Naive thymus-derived CD8-positive, alpha-beta T cell (primary cell): ENCODE measurements around the gene SOX5. TPM values are rescaled to one million over a fixed set of nuclear protein-coding genes. Genes with fewer than 3 reads are reported as not detected.

Source experiments
- ATAC-seq, 2 donors: fragments of 150-1000 bp; cut with Tn5 transposase in 1 of 2; sonication (Bioruptor Pico), chemical (Tn5 transposase) in 1 of 2; 1 replicate in 1 of 2; 2 replicates in 1 of 2; pipeline ENCODE4 v1.10.0; 2021; ENCODE audit warnings: mild to moderate bottlenecking in 2 of 2, moderate library complexity in 2 of 2
- POLR2A ChIA-PET: fragments of 350-600 bp; sonication (Branson Sonifier 250); formaldehyde crosslinking; loops from one replicate; lab custom pipeline; 2021; ENCODE audit warnings: antibody characterized with exemption; lab: Charles Lee
- DNase-seq, 10 donors: peaks; one replicate each; pipeline versions ENCODE4 v3.0.0 to v3.0.0-alpha.2; 2020 to 2022
- H3K27ac Mint-ChIP-seq, 10 donors: one replicate each; pipeline ENCODE4 v1.8.0; 2020 to 2022; ENCODE audit warnings: mild to moderate bottlenecking in 10 of 10, mixed read lengths in 10 of 10, moderate library complexity in 4 of 10, inconsistent platforms in 1 of 10
- H3K27me3 Mint-ChIP-seq, 5 donors: one replicate each; pipeline ENCODE4 v1.8.0; 2021 to 2022; ENCODE audit warnings: mixed read lengths in 5 of 5
- H3K36me3 Mint-ChIP-seq, 3 donors: one replicate each; pipeline ENCODE4 v1.8.0; 2020 to 2022; ENCODE audit warnings: mixed read lengths in 3 of 3, mild to moderate bottlenecking in 2 of 3, inconsistent platforms in 1 of 3
- H3K4me1 Mint-ChIP-seq, 4 donors: one replicate each; pipeline ENCODE4 v1.8.0; 2021 to 2022; ENCODE audit warnings: mixed read lengths in 4 of 4
- H3K4me3 Mint-ChIP-seq, 10 donors: one replicate each; pipeline ENCODE4 v1.8.0; 2020 to 2022; ENCODE audit warnings: mild to moderate bottlenecking in 10 of 10, mixed read lengths in 10 of 10, moderate library complexity in 6 of 10, inconsistent platforms in 1 of 10
- H3K9me3 Mint-ChIP-seq, 9 donors: one replicate each; pipeline ENCODE4 v1.8.0; 2020 to 2022; ENCODE audit warnings: mixed read lengths in 9 of 9, mild to moderate bottlenecking in 3 of 9, inconsistent platforms in 1 of 9, moderate library complexity in 1 of 9
- polyA plus RNA-seq, 3 donors: library from polyadenylated mRNA; unstranded; fragments of 300-500 nt; fragmentation: Illumina TruSeq; gene quantifications; one replicate each; pipeline ENCODE4 v1.2.3, GENCODE V29; 2021
- total RNA-seq, 8 experiments: library from RNA in 2 of 8; stranded (reverse) in 2 of 8; gene quantifications; one replicate each; pipeline ENCODE4 v1.2.3 and lab custom pipeline; 2021 to 2026

The SOX5 gene
- total and polyA plus RNA-seq, 5 experiments from 2014 or later: not detected

DNA sequence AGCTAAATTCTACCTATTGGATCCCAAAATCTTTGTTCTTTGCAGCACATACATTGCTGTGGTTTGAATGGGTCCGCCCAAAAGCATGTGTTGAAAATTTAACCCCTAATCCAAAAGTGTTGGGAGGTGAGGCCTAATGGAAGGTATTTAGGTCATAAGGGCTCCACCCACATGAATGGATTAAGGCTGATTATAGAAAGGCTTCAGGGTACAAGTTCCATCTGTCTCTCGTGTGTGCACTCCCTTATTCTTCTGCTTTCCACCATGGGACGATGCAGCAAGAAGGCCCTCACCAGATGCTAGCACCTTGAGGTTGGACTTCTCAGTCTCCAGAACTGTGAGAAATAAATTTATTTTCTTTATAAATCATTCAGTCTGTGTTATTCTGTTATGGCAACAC, 190.9 kb downstream of the SOX5 start:
- Mint-ChIP-seq H3K36me3 (no peaks in the 10 kb centered on the region), H3K4me3 (no peak overlapping the region), H3K27me3 (no peaks in the 10 kb centered on the region), H3K9me3 (peaks cover 0 to 6% (median 0%) of the 10 kb centered on the region in 9 donors), H3K27ac (no peak overlapping the region), H3K4me1 (no peaks in the 10 kb centered on the region)
- ATAC-seq (no peak), DNase-seq (no peak)
- POLR2A ChIA-PET: no interaction called here

- Mint-ChIP-seq H3K4me3 (no peak overlapping the region), H3K27ac (no peak overlapping the region), H3K9me3 (peaks cover 0 to 6% (median 0%) of the 10 kb centered on the region in 9 donors), H3K4me1 (no peaks in the 10 kb centered on the region), H3K27me3 (no peaks in the 10 kb centered on the region), H3K36me3 (no peaks in the 10 kb centered on the region)
- POLR2A ChIA-PET: no interaction called here
- ATAC-seq: no peak
- no peak for DNase-seq
These were observed 191.9 kb downstream of the SOX5 start for GRCh38 chr12:23757541-23757962.

DNA sequence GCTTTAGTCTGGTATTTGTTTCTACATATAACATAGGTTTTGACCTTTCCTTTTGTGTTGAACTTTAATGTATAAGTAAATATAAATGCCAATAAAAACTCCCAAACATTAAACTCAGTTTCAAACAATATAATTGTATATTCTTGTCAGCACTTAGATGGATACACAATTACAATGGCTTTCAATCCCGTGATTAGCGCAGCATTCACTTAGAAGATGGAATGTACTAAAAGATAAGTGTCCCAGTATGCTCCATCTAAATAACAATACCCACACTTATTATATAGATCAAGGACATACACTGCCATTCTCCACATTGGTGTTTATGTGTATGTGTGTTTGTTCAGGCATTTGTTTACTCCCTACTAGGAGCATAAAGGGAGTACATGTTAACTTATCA, 193.1 kb downstream of the SOX5 start:
- POLR2A ChIA-PET: no interaction called here
- no peak for ATAC-seq

DNA sequence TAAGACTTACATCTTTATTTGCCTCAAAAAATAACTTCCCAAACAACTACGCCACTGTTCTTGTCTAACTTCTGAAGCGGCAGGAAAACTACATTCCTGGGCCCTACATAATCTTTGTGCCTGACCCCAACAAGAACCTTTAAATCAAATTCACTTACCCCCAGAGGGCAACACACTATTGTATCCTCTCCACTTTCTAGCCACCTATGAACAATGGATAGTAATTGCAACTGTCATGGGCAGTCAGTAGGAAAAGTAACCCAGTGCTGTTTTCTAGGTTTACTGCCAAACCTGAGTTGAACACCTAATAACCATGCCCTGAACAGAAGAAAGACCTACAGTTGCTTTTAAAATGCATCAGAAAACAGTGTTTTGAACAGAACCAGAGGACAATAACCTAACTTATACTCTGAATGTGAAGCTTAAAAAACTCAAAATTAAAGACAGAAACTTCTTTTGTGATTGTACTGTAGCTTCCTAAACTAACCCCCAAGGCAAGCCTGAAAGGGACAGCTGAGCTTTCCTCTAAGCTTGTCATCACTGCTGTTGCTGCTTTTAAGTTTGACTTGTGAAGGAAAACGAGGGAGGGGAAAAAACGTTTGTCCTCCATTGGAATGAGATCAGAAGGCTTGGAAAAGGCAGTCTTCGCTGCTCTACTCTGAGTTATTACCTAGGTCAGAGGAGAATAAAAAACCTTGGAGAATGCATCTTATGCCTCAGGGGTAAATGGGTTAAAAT, 195.7 kb downstream of the SOX5 start:
- H3K36me3 Mint-ChIP-seq: no peaks in the 10 kb centered on the region
- no peak for DNase-seq
- POLR2A ChIA-PET: no interaction called here
- no peaks in the 10 kb centered on the region for H3K27me3 Mint-ChIP-seq
- ATAC-seq: no peak
- H3K4me1 Mint-ChIP-seq: no peaks in the 10 kb centered on the region
- H3K4me3 Mint-ChIP-seq: no peak overlapping the region
- no peak overlapping the region for H3K27ac Mint-ChIP-seq
- H3K9me3 Mint-ChIP-seq: no peaks in the 10 kb centered on the region

More for the DNA sequence above, 193.1 kb downstream of the SOX5 start:
- Mint-ChIP-seq H3K27ac (no peak overlapping the region), H3K4me1 (no peaks in the 10 kb centered on the region), H3K36me3 (no peaks in the 10 kb centered on the region), H3K9me3 (peaks cover 0 to 6% (median 0%) of the 10 kb centered on the region in 9 donors), H3K4me3 (no peak overlapping the region), H3K27me3 (no peaks in the 10 kb centered on the region)
- DNase-seq: no peak

DNA sequence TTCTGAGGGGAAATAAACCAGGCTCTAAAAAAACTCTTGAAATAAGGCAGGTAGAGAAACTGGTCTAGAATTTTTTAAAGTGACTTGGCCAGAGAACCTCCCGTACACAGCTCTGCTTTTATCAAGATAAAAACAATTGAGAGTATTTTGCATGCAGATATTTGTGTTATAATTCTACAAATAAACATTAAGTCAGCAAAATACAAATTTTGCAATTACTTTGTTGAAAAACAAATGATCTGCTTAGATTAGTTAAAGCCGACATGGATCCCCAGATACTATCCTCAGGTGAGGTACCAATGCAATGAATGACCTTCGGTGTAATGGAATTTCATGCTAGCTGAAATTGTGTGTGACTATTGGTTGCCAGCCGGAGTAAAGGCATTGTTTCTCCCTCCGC, 197.2 kb downstream of the SOX5 start:
- Mint-ChIP-seq H3K9me3 (peaks cover 0 to 7% (median 0%) of the 10 kb centered on the region in 9 donors), H3K27ac (no peak overlapping the region), H3K4me3 (no peak overlapping the region), H3K4me1 (no peaks in the 10 kb centered on the region), H3K36me3 (no peaks in the 10 kb centered on the region), H3K27me3 (no peaks in the 10 kb centered on the region)
- no peak for ATAC-seq
- no peak for DNase-seq
- POLR2A ChIA-PET: no interaction called here

- DNase-seq (no peak), ATAC-seq (no peak)
- no peaks in the 10 kb centered on the region for H3K36me3 Mint-ChIP-seq
- H3K4me1 Mint-ChIP-seq: no peaks in the 10 kb centered on the region
- H3K4me3 Mint-ChIP-seq: no peak overlapping the region
- peaks cover 0 to 13% (median 0%) of the 10 kb centered on the region in 9 donors for H3K9me3 Mint-ChIP-seq
- no peak overlapping the region for H3K27ac Mint-ChIP-seq
- POLR2A ChIA-PET: no interaction called here
- H3K27me3 Mint-ChIP-seq: no peaks in the 10 kb centered on the region
These were observed 197.8 kb downstream of the SOX5 start for GRCh38 chr12:23751641-23752040.

DNA sequence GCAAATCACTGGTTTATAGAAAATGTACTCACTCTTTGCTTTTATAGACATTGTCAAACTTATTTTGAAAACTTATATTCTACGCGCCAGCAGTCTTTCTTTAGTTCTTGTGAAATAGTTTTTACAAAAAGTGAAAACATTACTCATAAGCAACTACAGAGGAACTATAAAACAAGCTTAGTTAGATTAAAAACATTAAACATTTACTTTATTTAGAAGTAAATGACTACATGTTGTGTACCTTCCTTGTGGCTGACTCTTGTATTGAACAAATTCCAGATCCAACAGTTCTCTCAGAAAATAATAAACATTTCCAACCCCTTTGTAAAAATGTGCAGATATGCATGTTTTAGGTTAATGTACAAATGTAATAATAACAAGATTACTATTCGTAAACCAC, 198.5 kb downstream of the SOX5 start:
- Mint-ChIP-seq H3K36me3 (no peaks in the 10 kb centered on the region), H3K9me3 (peaks cover 0 to 18% (median 0%) of the 10 kb centered on the region in 9 donors), H3K4me1 (no peaks in the 10 kb centered on the region), H3K27ac (no peak overlapping the region), H3K27me3 (no peaks in the 10 kb centered on the region), H3K4me3 (no peak overlapping the region)
- no peak for ATAC-seq
- no peak for DNase-seq
- POLR2A ChIA-PET: no interaction called here

GRCh38 chr12:23744696-23745095, 204.8 kb downstream of the SOX5 start:
- Mint-ChIP-seq H3K36me3 (no peaks in the 10 kb centered on the region), H3K27ac (no peak overlapping the region), H3K27me3 (no peaks in the 10 kb centered on the region), H3K4me1 (no peaks in the 10 kb centered on the region), H3K4me3 (no peak overlapping the region), H3K9me3 (peaks cover 0 to 24% (median 2%) of the 10 kb centered on the region in 9 donors)
- DNase-seq (no peak), ATAC-seq (no peak)
- POLR2A ChIA-PET: no interaction called here

GRCh38 chr12:23742574-23742973, 206.9 kb downstream of the SOX5 start:
- peaks cover 0 to 26% (median 4%) of the 10 kb centered on the region in 9 donors for H3K9me3 Mint-ChIP-seq
- H3K4me3 Mint-ChIP-seq: no peak overlapping the region
- ATAC-seq (no peak), DNase-seq (no peak)
- H3K27ac Mint-ChIP-seq: no peak overlapping the region
- no peaks in the 10 kb centered on the region for H3K4me1 Mint-ChIP-seq
- H3K36me3 Mint-ChIP-seq: no peaks in the 10 kb centered on the region
- no peaks in the 10 kb centered on the region for H3K27me3 Mint-ChIP-seq
- POLR2A ChIA-PET: no interaction called here

GRCh38 chr12:23731493-23731892, 218.0 kb downstream of the SOX5 start:
- H3K36me3 Mint-ChIP-seq: no peaks in the 10 kb centered on the region
- H3K9me3 Mint-ChIP-seq: peaks cover 0 to 10% (median 2%) of the 10 kb centered on the region in 9 donors
- ATAC-seq: no peak
- H3K4me3 Mint-ChIP-seq: no peak overlapping the region
- no peaks in the 10 kb centered on the region for H3K4me1 Mint-ChIP-seq
- DNase-seq: no peak
- H3K27me3 Mint-ChIP-seq: no peaks in the 10 kb centered on the region
- POLR2A ChIA-PET: no interaction called here
- no peak overlapping the region for H3K27ac Mint-ChIP-seq

DNA sequence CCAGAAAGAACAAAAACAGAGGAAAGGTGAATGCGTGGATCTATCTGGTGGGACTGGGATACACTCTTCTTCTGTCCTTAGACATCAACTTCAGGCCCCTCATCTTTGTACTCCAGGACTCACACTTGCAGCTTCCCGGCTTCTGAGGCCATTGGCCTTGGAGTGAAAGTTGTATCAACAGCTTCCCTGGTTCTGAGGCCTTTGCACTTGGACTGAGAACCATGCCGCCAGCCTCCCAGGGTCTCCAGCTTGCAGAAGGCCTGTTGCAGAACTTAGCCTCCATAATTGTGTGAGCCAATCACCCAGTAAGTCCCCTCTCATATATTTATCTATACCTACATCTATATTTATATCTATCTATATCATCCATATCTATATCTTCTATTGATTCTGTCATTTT, 218.4 kb downstream of the SOX5 start:
- no peak overlapping the region for H3K4me3 Mint-ChIP-seq
- no peak overlapping the region for H3K27ac Mint-ChIP-seq
- H3K36me3 Mint-ChIP-seq: no peaks in the 10 kb centered on the region
- no peaks in the 10 kb centered on the region for H3K4me1 Mint-ChIP-seq
- H3K9me3 Mint-ChIP-seq: peaks cover 0 to 10% (median 2%) of the 10 kb centered on the region in 9 donors
- no peak for ATAC-seq
- POLR2A ChIA-PET: no interaction called here
- DNase-seq: no peak
- no peaks in the 10 kb centered on the region for H3K27me3 Mint-ChIP-seq

- ATAC-seq: no peak
- H3K9me3 Mint-ChIP-seq: peaks cover 0 to 15% (median 0%) of the 10 kb centered on the region in 9 donors
- H3K4me1 Mint-ChIP-seq: no peaks in the 10 kb centered on the region
- no peaks in the 10 kb centered on the region for H3K27me3 Mint-ChIP-seq
- H3K27ac Mint-ChIP-seq: no peak overlapping the region
- no peaks in the 10 kb centered on the region for H3K36me3 Mint-ChIP-seq
- POLR2A ChIA-PET: no interaction called here
- no peak overlapping the region for H3K4me3 Mint-ChIP-seq
- DNase-seq: no peak
These were observed 220.1 kb downstream of the SOX5 start for GRCh38 chr12:23729359-23729758.

DNA sequence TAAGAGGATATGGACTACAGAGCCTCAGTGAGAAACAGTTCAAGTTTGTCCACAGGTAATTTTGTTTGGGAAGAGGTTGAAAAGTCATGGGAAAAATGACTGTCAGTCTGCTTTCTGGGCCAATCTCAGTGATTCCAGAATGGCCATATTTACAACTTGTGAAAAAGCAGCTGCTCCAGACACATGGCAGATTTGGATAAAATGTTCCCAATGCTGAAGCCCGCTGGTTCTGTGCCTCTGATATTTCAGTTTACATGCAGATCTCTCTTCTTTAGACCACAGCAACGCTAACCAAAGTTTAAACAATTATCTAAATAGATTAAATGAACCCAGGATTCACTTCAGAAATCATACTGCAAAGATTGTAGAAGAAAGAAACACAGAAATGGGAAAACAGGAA, 222.8 kb downstream of the SOX5 start:
- Mint-ChIP-seq H3K27me3 (no peaks in the 10 kb centered on the region), H3K36me3 (no peaks in the 10 kb centered on the region), H3K9me3 (peaks cover 0 to 25% (median 0%) of the 10 kb centered on the region in 9 donors), H3K4me3 (no peak overlapping the region), H3K27ac (no peak overlapping the region), H3K4me1 (no peaks in the 10 kb centered on the region)
- no peak for ATAC-seq
- DNase-seq: no peak
- POLR2A ChIA-PET: no interaction called here

DNA sequence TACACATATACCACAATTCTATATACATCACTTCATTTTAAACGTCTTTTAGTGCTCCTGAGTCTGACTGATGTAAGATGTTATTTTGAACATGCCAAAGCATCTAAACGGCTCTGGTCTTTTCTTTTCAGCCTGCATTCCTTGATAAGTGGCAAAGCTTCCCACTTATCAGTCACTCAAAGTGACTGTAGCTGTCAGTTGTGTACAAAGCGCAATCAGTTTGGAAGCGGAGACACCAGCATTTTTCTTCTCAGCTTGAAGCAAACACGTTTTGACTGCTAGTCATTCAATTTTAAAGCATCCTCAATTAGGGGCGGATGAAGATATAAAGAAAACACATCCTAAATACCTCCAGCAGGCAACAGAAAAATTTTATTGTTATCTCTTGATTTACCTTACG, 226.8 kb downstream of the SOX5 start:
- POLR2A ChIA-PET: no interaction called here
- DNase-seq (no peak), ATAC-seq (no peak)
- Mint-ChIP-seq H3K4me3 (no peak overlapping the region), H3K9me3 (peaks cover 0 to 25% (median 0%) of the 10 kb centered on the region in 9 donors), H3K27ac (no peak overlapping the region), H3K27me3 (no peaks in the 10 kb centered on the region), H3K36me3 (no peaks in the 10 kb centered on the region), H3K4me1 (no peaks in the 10 kb centered on the region)
